ENCODE results near the gene GLT6D1.

The GLT6D1 gene

DNA sequence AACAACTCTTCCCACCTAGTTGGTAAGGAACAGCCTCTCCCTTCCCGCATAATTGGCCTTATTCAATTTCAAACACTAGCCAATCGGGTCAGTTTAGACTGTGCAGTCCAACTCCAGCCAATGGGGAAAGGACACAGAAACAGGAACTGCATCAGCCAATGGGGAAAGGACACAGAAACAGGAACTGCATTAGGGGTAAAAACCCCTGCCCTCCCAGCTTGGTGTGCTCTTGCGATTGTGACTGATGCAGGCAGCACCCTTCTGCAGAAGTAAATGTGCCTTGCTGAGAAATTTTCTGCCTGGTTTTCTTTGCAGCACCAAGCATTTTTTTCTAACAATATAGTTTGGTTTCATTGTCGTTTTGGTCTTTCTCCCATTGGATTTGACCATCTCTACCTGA lies 8.5 kb upstream of the GLT6D1 start:
- H3K36me3 ChIP-seq (replicated peaks; ENCODE audit: insufficient read depth, low read length), result no peaks in the 10 kb centered on the region
- no peaks in the 10 kb centered on the region for H3K9me2 ChIP-seq (replicated peaks; ENCODE audit: insufficient read depth, low read length)
- no peak for DNase-seq
- H3K9ac ChIP-seq (ENCODE audit: low read length), result no peak overlapping the region
- 0 out of 2 replicates have a peak, but pooled peaks cover 5% of the 10 kb centered on the region for H3K9me3 ChIP-seq (replicated peaks; ENCODE audit: insufficient read depth, low read length)
- H3K79me2 ChIP-seq (ENCODE audit: low read length), result no peaks in the 10 kb centered on the region
- H3K4me1 ChIP-seq (ENCODE audit: low read length), result no peaks in the 10 kb centered on the region
- no peak for TF ChIP-seq EZH2 (optimal IDR thresholded peaks at IDR 0.05; ENCODE audit: low read depth, low read length)
- TF ChIP-seq, protein P1, sequence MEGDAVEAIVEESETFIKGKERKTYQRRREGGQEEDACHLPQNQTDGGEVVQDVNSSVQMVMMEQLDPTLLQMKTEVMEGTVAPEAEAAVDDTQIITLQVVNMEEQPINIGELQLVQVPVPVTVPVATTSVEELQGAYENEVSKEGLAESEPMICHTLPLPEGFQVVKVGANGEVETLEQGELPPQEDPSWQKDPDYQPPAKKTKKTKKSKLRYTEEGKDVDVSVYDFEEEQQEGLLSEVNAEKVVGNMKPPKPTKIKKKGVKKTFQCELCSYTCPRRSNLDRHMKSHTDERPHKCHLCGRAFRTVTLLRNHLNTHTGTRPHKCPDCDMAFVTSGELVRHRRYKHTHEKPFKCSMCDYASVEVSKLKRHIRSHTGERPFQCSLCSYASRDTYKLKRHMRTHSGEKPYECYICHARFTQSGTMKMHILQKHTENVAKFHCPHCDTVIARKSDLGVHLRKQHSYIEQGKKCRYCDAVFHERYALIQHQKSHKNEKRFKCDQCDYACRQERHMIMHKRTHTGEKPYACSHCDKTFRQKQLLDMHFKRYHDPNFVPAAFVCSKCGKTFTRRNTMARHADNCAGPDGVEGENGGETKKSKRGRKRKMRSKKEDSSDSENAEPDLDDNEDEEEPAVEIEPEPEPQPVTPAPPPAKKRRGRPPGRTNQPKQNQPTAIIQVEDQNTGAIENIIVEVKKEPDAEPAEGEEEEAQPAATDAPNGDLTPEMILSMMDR (IDR thresholded peaks at IDR 0.05; ENCODE audit: low read length), result no peak
- TF ChIP-seq EZH2phosphoT487 (IDR thresholded peaks at IDR 0.05; ENCODE audit: low read length), result no peak
- peaks cover 72% of the 10 kb centered on the region for H3K27me3 ChIP-seq (replicated peaks; ENCODE audit: insufficient read depth, low read length)
- no peak overlapping the region for H3K4me2 ChIP-seq (ENCODE audit: low read depth, low read length)
- no peak overlapping the region for H2AFZ ChIP-seq (ENCODE audit: low read length)
- H3F3A ChIP-seq (ENCODE audit: insufficient read depth, low read length), result no peaks in the 10 kb centered on the region
- H3K4me3 ChIP-seq (ENCODE audit: low read length), result no peak overlapping the region
- H3K27ac ChIP-seq (ENCODE audit: low read length), result no peak overlapping the region
- H4K20me1 ChIP-seq (ENCODE audit: insufficient read depth, low read length), result no peaks in the 10 kb centered on the region

DNA sequence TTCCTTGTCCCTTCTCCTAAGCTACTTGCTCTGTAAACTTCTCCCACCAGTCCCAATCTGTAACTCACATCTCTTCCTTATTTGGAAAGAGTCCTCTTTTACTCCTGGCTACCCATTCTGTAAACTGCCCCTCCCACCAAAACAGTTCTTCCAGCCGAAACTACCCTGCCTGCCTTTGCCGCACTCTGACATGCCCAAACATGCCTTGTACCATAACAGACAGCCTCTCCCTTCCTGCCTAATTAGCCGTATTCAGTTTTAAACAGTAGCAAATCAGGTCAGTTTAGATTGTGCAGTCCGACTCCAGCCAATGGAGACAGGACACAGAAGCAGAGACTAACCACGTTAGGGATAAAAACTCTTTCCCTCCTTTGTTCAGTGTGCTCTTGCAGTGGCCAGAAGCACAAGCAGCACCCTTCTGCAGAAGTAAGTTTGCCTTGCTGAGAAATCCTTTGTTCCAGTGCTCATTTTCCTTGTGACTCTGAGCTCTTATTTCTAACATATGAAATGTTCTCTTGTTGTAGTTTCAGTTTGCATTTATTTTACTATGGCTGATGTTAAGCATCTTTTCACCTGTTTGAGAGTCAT lies 5.4 kb upstream of the GLT6D1 start:
- H3K4me3 ChIP-seq (ENCODE audit: low read length), result no peak overlapping the region
- H3K9ac ChIP-seq (ENCODE audit: low read length), result no peak overlapping the region
- no peak for DNase-seq
- TF ChIP-seq, protein P1 (IDR thresholded peaks at IDR 0.05; ENCODE audit: low read length), result no peak
- no peak for TF ChIP-seq EZH2phosphoT487 (IDR thresholded peaks at IDR 0.05; ENCODE audit: low read length)
- no peak for TF ChIP-seq EZH2 (optimal IDR thresholded peaks at IDR 0.05; ENCODE audit: low read depth, low read length)
- no peaks in the 10 kb centered on the region for H3K4me1 ChIP-seq (ENCODE audit: low read length)
- no peak overlapping the region for H3K27ac ChIP-seq (ENCODE audit: low read length)
- H3K27me3 ChIP-seq (replicated peaks; ENCODE audit: insufficient read depth, low read length), result peaks cover 53% of the 10 kb centered on the region
- H3K9me3 ChIP-seq (replicated peaks; ENCODE audit: insufficient read depth, low read length), result 0 out of 2 replicates have a peak, but pooled peaks cover 5% of the 10 kb centered on the region
- H2AFZ ChIP-seq (ENCODE audit: low read length), result no peak overlapping the region
- H4K20me1 ChIP-seq (ENCODE audit: insufficient read depth, low read length), result no peaks in the 10 kb centered on the region
- no peaks in the 10 kb centered on the region for H3K9me2 ChIP-seq (replicated peaks; ENCODE audit: insufficient read depth, low read length)
- no peaks in the 10 kb centered on the region for H3F3A ChIP-seq (ENCODE audit: insufficient read depth, low read length)
- no peaks in the 10 kb centered on the region for H3K36me3 ChIP-seq (replicated peaks; ENCODE audit: insufficient read depth, low read length)
- no peaks in the 10 kb centered on the region for H3K79me2 ChIP-seq (ENCODE audit: low read length)
- H3K4me2 ChIP-seq (ENCODE audit: low read depth, low read length), result no peak overlapping the region

DNA sequence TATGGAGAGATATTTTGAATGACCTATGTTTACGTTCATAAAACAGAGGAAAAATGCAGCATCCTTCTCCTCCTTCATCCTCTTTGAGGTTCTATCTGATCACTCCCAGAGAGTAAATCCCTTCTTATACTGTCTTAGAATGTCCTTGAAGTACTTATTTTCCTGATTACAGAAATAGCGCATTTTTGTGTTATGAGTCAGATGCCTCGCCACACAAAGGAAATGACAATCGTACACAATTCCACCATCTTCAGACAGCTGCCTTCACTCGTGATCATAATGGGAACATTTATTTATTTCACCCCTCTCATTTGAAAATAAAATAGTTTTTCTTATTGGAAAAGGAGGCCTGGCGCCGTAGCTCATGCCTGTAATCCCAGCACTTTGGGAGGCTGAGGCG lies 2.4 kb upstream of the GLT6D1 start:
- H3K4me2 ChIP-seq (ENCODE audit: low read depth, low read length), result no peak overlapping the region
- H3K27me3 ChIP-seq (replicated peaks; ENCODE audit: insufficient read depth, low read length), result peaks cover 49% of the 10 kb centered on the region
- TF ChIP-seq, protein P1 (IDR thresholded peaks at IDR 0.05; ENCODE audit: low read length), result no peak
- TF ChIP-seq EZH2phosphoT487 (IDR thresholded peaks at IDR 0.05; ENCODE audit: low read length) (no peak), EZH2 (optimal IDR thresholded peaks at IDR 0.05; ENCODE audit: low read depth, low read length) (no peak)
- H3K4me1 ChIP-seq (ENCODE audit: low read length), result no peaks in the 10 kb centered on the region
- H3K79me2 ChIP-seq (ENCODE audit: low read length), result no peaks in the 10 kb centered on the region
- no peaks in the 10 kb centered on the region for H3K9me3 ChIP-seq (replicated peaks; ENCODE audit: insufficient read depth, low read length)
- no peak for DNase-seq
- H3K36me3 ChIP-seq (replicated peaks; ENCODE audit: insufficient read depth, low read length), result no peaks in the 10 kb centered on the region
- H3K9me2 ChIP-seq (replicated peaks; ENCODE audit: insufficient read depth, low read length), result no peaks in the 10 kb centered on the region
- no peak overlapping the region for H2AFZ ChIP-seq (ENCODE audit: low read length)
- H4K20me1 ChIP-seq (ENCODE audit: insufficient read depth, low read length), result no peaks in the 10 kb centered on the region
- H3K9ac ChIP-seq (ENCODE audit: low read length), result no peak overlapping the region
- no peak overlapping the region for H3K27ac ChIP-seq (ENCODE audit: low read length)
- H3F3A ChIP-seq (ENCODE audit: insufficient read depth, low read length), result no peaks in the 10 kb centered on the region
- no peak overlapping the region for H3K4me3 ChIP-seq (ENCODE audit: low read length)

All from MM.1S (cell line).